OCI-LY7 (cell line): ENCODE measurements around the gene ANKRD52. TPM values are rescaled to one million over a fixed set of nuclear protein-coding genes. Genes with fewer than 3 reads are reported as not detected.

ENCODE experiments used
- BruUV-seq: library from RNA; stranded (reverse); fragments of 400-500 nt; replicated peaks from 2 replicates; lab custom pipeline; 2021; lab: Mats Ljungman, UMichigan
- CTCF ChIA-PET: fragments of 300-600 bp; sonication (Branson Sonifier 250); formaldehyde crosslinking; loops from one replicate; lab custom pipeline; 2022; ENCODE audit warnings: antibody characterized with exemption; ENCODE audit not compliant: unreplicated experiment; lab: Charles Lee
- POLR2A ChIA-PET: fragments of 300-600 bp; sonication (Branson Sonifier 250); formaldehyde crosslinking; loops from one replicate; lab custom pipeline; 2022; ENCODE audit warnings: antibody characterized with exemption; lab: Charles Lee
- DNase-seq: peaks from one replicate; pipeline ENCODE4 v3.0.0-alpha.2; 2015; ENCODE audit warnings: low spot score
- H2AFZ ChIP-seq: fragments of 200-600 bp; sonication (generic), shearing (Covaris generic); 2 replicates; pipeline ENCODE4 v1.6.1; 2014; ENCODE audit warnings: mild to moderate bottlenecking, antibody characterized with exemption, low read length, moderate library complexity
- H3K27ac ChIP-seq: fragments of 200-600 bp; sonication (generic); 2 replicates; pipeline ENCODE4 v1.5.1; 2014; ENCODE audit warnings: mixed run types, low read depth, mild to moderate bottlenecking, moderate library complexity, low read length, inconsistent platforms; ENCODE audit not compliant: poor library complexity, severe bottlenecking
- H3K36me3 ChIP-seq: fragments of 200-600 bp; sonication (generic); 2 replicates; pipeline ENCODE4 v1.6.1; 2014; ENCODE audit warnings: mild to moderate bottlenecking, antibody characterized with exemption, low read length, moderate library complexity, mixed read lengths; ENCODE audit not compliant: insufficient read depth
- H3K4me1 ChIP-seq: fragments of 200-600 bp; sonication (generic); 2 replicates; pipeline ENCODE4 v1.5.1; 2014; ENCODE audit warnings: mild to moderate bottlenecking, low read length; ENCODE audit not compliant: insufficient read depth, poor library complexity, severe bottlenecking
- H3K4me2 ChIP-seq: fragments of 200-600 bp; sonication (generic); 2 replicates; pipeline ENCODE4 v1.6.1; 2014; ENCODE audit warnings: mild to moderate bottlenecking, low read length
- H3K4me3 ChIP-seq: fragments of 200-600 bp; sonication (generic); 2 replicates; pipeline ENCODE4 v1.5.1; 2014; ENCODE audit warnings: mild to moderate bottlenecking, low read depth, low read length; ENCODE audit not compliant: poor library complexity, severe bottlenecking
- H3K79me2 ChIP-seq: fragments of 200-600 bp; sonication (generic); 2 replicates; pipeline ENCODE4 v1.6.1; 2016; ENCODE audit warnings: low read depth, mild to moderate bottlenecking, low read length, moderate library complexity, mixed read lengths; ENCODE audit not compliant: insufficient read depth
- H3K9me2 ChIP-seq: fragments of 200-600 bp; sonication (generic); 2 replicates; pipeline ENCODE4 v1.6.1; 2016; ENCODE audit warnings: mild to moderate bottlenecking, low read length, mixed read lengths; ENCODE audit not compliant: insufficient read depth
- H3K9me3 ChIP-seq: fragments of 200-600 bp; sonication (generic); 2 replicates; pipeline ENCODE4 v1.6.1; 2014; ENCODE audit warnings: mild to moderate bottlenecking, mixed run types, low read length, mixed read lengths
- H4K20me1 ChIP-seq: fragments of 200-600 bp; sonication (generic); 2 replicates; pipeline ENCODE4 v1.6.1; 2014; ENCODE audit warnings: mild to moderate bottlenecking, antibody characterized with exemption, low read length, moderate library complexity, mixed read lengths; ENCODE audit not compliant: insufficient read depth
- CTCF ChIP-seq: fragments of 200-600 bp; sonication (generic); conservative IDR thresholded peaks from 2 replicates; pipeline ENCODE4 v1.5.1; 2014; ENCODE audit warnings: mild to moderate bottlenecking, antibody characterized with exemption, low read length, moderate library complexity, mixed read lengths
- EZH2phosphoT487 ChIP-seq: fragments of 200-600 bp; sonication (generic); IDR thresholded peaks from 2 replicates; pipeline ENCODE4 v1.6.1; 2018; ENCODE audit warnings: low read depth, borderline replicate concordance, mild to moderate bottlenecking, mixed run types, antibody characterized with exemption, low read length, moderate library complexity, mixed read lengths
- intact Hi-C: fragments of 100-400 bp; cut with micrococcal nuclease; formaldehyde crosslinking; loops from one replicate; pipeline ENCODE4 v1.10.0; 2022; ENCODE audit not compliant: unreplicated experiment
- total RNA-seq, 2 experiments: library from RNA; depleted of rRNA in 1 of 2; stranded (reverse); fragments of >200 nt in 1 of 2; shearing (Covaris generic) in 1 of 2; gene quantifications; 2 replicates each; pipeline ENCODE4 v1.2.3, GENCODE V29; 2014 to 2022

Gene ANKRD52
- total RNA-seq, 2 experiments from 2014 or later, result 11.7 to 35.0 TPM

GRCh38 chr12:56257491-56258067, 605 bp downstream of the ANKRD52 start:
- Histone ChIP-seq H3K27ac (peak overlapping the region; percentile 34), H3K36me3 (peaks cover 45% of the 10 kb centered on the region), H3K4me3 (peak overlapping the region; percentile 93), H3K4me2 (peak overlapping the region; percentile 94), H4K20me1 (0 out of 2 replicates have a peak, but pooled peaks cover 5% of the 10 kb centered on the region), H3K9me3 (no peaks in the 10 kb centered on the region), H3K4me1 (peaks cover 17% of the 10 kb centered on the region), H3K9me2 (no peaks in the 10 kb centered on the region), H2AFZ (peak overlapping the region; percentile 48; the same call in 1 of the 2 replicates), H3K79me2 (peaks cover 17% of the 10 kb centered on the region; the same call in 1 of the 2 replicates)
- ChIA-PET POLR2A (interaction anchor here (0.6 to 1.0 kb wide), 2 partner anchors 37 to 117 kb away, joined by 3 to 5 read pairs; no protein-coding TSS in a partner anchor), CTCF (interaction anchor here (0.6 kb wide), 1 partner anchor 41 kb away, joined by 3 read pairs; no protein-coding TSS in a partner anchor)
- TF ChIP-seq CTCF (peak; percentile 60; the same call in 1 of the 2 replicates), EZH2phosphoT487 (no peak)
- no peak for DNase-seq
- intact Hi-C loops, result loop anchor here (1.0 kb wide), 2 partner anchors 64 to 138 kb away; no protein-coding TSS in a partner anchor
- no TSS peak for BruUV-seq

DNA sequence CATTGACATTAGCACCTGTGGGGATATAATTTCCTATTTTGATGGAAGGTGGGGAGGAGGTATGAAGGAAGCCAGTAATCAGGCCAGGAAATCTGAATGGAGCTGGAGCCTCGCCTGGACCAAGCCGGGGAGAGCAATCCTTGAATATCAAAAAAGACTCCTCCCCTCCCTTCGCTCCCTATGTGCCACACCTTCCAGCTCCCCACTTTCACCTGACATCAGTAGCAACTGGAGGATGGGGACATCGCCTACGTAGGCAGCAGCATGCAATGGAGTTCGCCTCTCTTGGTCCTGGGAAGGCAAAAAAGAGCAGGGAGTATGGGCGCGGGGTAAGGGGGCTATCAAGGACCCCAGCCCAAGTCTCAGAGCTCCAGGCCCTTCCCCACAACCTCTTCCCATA, 1.1 kb downstream of the ANKRD52 start:
- peaks cover 50% of the 10 kb centered on the region for H3K36me3 ChIP-seq
- H2AFZ ChIP-seq, result no peak overlapping the region
- DNase-seq, result no peak
- peaks cover 17% of the 10 kb centered on the region; the same call in 1 of the 2 replicates for H3K79me2 ChIP-seq
- H3K4me3 ChIP-seq, result peak overlapping the region; percentile 93
- TF ChIP-seq CTCF, result no peak
- peak overlapping the region; percentile 94 for H3K4me2 ChIP-seq
- H3K9me2 ChIP-seq, result no peaks in the 10 kb centered on the region
- H3K4me1 ChIP-seq, result peaks cover 17% of the 10 kb centered on the region
- no peaks in the 10 kb centered on the region for H3K9me3 ChIP-seq
- no peak overlapping the region for H3K27ac ChIP-seq
- intact Hi-C loops, result no loop called here
- ChIA-PET CTCF (interaction anchor here (0.6 kb wide), 1 partner anchor 40 kb away, joined by 3 read pairs; no protein-coding TSS in a partner anchor), POLR2A (interaction anchor here (0.6 kb wide), 1 partner anchor 117 kb away, joined by 3 read pairs; no protein-coding TSS in a partner anchor)
- 0 out of 2 replicates have a peak, but pooled peaks cover 5% of the 10 kb centered on the region for H4K20me1 ChIP-seq
- BruUV-seq, result no TSS peak
